HG02870 (cell line): ENCODE measurements around the gene F2RL1.
"Not testable (repeated sequence)": the region's sequence is repeated elsewhere in the genome, so short reads cannot be mapped to it uniquely, and the experiment has no call there.

ENCODE experiments used
- ATAC-seq: cut with Tn5 transposase; IDR thresholded peaks from one replicate; pipeline ENCODE4 v1.9.1; 2021; ENCODE audit warnings: mild to moderate bottlenecking, moderate library complexity; ENCODE audit not compliant: unreplicated experiment

F2RL1 gene

DNA sequence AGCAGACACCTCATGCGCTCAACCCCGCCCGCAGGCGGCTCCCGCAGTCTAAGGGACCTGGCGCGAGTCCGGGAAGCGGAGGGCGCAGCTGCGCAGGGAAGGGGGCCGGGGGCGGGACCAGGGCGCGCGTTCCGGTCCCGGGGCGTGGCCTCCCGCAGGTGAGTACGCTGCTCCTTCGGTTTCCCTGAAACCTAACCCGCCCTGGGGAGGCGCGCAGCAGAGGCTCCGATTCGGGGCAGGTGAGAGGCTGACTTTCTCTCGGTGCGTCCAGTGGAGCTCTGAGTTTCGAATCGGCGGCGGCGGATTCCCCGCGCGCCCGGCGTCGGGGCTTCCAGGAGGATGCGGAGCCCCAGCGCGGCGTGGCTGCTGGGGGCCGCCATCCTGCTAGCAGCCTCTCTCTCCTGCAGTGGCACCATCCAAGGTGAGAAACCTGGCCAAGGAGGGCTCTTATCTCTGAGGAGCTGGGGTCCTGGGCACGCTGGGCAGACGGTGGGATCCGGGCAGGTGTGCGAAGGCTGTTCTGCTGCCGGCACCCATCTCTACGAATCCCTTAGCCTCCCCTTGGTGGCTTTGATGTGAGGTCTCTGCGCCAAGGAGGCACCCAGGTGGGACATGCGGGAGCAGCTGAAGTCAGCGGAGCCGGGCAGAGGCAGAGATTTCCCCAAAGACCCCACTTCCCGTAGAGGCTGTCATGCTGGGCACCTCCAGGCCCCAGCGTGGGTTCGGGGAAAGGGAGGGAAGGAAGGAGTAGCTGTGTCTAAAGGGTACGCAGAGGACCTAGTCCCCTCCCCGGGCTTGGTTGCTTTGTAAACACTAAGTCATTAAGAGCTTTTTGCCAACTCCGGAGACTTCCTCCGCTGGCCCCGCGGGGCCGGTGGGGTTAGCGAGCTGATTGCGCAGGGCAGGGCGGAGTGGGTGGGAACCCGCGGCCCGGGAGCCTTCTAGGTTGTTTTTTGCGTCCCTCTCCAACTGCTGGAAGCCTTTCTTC, at the start of gene F2RL1:
Gene F2RL1 (plus strand): TSS at position 187 of the 988 bp plus-strand sequence. CDS start 153 bp downstream, at position 340.
- ATAC-seq = no peak

DNA sequence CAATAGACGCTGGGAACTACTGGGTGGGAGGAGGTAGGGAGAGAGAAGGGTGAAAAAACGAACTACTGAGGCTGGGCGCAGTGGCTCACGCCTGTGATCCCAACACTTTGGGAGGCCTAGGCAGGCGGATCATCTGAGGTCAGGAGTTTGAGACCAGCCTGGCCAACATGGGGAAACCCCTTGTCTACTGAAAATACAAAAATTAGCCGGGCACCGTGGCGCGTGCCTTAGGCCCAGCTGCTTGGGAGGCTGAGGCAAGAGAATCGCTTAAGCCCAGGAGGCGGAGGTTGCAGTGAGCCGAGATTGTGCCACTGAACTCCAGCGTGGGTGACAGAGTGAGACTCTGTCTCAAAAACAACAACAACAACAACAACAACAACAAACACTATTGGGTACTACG, 47.8 kb upstream of the F2RL1 start:
- ATAC-seq = not testable (repeated sequence)

DNA sequence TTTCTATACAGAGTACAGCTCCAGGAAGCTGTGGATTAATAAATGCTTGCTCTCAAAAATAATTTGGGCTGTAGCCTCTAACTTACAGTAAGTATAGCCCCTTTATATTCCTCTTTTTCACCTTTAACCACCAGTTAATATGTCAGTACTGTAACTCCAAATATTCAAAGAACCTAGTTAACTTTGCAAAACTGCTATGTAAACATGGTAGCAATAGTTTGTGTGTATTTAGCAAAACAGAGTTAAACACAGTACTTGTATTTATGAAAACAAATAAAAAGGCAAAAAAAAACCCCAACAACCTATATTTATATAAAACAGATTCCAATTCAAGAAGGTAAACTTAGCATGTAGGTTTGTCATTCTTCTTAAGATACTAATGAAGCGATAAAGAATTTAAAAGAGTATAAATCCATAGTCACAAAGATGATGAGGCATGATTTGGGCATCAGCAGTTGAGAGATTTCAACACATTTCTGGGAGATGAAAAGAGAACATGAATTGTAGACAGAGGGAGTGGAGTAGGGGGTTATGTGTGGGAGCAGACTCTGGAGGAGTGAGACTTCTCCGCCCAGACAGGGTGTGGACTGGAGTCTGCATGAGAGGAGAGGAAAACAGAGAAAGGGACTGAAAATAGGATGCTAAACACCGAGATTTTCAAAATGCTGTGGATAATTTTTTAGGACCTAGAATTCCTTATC, 47.0 kb upstream of the F2RL1 start:
- ATAC-seq = no peak

- ATAC-seq = no peak
These were observed 42.9 kb upstream of the F2RL1 start for GRCh38 chr5:76775921-76776320.

GRCh38 chr5:76776391-76776790, 42.4 kb upstream of the F2RL1 start:
- ATAC-seq = no peak

DNA sequence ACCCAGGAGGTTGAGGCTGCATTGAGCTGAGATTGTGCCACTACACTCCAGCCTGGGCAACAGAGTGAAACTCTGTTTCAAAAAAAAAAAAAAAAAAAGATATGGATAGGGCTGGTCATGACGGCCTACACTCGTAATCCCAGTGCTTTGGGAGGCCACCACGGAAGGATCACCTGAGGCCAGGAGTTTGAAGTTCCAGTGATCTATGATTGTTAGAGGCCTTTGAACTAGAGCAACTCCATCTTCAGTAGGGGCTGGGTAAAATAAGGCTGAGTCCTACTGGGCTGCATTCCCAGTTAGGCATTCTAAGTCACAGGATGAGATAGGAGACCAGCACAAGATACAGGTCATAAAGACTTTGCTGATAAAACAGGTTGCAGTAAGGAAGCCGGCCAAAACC, 38.2 kb upstream of the F2RL1 start:
- ATAC-seq = not testable (repeated sequence)

DNA sequence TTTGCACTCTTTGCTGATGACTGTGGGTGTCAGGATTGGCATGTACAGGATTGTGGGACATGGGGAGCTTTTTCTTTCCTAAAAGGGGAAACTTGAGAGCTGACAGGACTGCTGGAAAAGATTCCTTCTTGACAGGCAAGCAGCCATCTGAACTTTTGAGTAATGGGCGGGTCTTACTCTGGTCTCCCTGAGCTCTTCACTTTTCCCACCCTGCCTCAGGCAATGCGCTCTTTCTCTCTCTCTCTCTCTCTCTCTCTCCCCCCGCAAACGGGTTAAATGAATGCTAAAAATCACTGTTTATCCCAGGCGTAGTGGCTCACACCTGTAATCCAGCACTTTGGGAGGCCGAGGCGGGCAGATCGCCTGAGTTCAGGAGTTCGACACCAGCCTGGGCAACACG, 37.1 kb upstream of the F2RL1 start:
- no peak for ATAC-seq

DNA sequence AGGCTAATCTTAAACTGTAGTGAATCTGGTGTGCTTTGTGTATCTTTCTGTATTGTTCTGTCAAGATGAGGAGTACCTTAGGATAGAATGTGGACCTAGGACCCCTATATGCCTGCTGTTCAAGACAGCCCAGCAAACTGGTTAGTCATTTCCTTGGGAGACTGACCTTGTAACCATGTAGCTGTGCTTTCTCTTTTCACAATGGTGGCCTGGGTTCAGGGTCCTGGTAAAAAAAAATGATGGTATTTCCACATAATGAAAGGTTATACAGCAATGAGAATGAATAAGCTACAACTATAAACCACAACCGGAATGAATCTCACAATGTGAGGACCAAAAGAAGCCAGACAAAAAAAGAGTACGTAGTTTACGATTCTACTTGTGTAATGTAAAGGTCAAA, 36.4 kb upstream of the F2RL1 start:
- no peak for ATAC-seq

DNA sequence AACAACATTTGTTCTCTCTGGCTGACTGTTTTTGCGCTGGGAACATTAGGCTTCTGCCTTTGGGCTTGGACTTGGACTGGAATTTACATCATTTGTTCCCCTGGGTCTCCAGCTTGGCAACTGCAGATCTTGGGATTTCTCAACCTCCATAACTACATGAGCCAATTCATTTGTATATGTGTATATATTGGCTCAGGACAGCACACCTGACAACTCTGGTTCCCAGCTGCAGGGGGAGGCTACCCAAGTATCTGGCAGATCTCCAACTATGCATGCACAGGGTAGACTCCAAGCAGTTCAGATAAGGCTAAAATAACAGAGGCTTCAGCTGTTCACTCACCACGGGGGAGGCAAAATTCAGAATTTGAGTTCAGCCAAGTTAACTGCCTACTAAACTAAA, 31.6 kb upstream of the F2RL1 start:
- ATAC-seq = no peak

DNA sequence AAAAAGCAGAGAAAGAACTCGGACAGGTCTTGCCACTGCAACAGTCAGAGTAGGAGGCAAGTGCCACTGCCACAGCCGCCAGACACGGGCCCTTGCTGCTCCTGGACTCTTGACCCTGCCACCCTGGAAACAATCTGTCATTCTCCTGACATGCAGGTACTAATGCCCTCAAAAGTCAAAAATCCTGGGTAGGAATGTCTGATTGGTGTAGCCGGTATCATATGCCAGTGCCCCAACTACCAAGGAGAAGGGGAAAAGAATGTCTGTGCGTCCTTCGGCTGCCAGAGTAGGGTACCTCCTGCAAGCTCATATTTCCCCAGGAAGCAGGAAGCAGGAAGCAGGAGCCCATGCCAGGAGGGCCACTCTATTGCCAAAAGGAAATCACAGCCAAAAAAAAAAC, 30.5 kb upstream of the F2RL1 start:
- no peak for ATAC-seq

DNA sequence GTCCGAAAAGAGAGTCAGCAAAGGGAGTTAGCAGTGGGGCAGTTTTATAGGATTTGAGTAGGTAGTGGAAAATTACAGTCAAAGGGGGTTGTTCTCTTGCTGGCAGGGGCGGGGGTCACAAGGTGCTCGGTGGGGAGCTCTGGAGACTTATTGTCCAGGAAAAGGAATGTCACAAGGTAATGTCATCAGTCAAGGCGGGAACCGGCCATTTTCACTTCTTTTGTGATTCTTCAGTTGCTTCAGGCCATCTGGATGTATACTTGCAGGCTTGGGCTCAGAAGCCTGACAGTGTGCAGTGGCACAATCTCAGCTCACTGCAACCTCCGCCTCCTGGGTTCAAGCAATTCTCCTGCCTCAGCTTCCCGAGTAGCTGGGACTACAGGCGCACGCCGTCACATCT, 29.6 kb upstream of the F2RL1 start:
- ATAC-seq = not testable (repeated sequence)

- ATAC-seq = no peak
These were observed 28.7 kb upstream of the F2RL1 start for GRCh38 chr5:76789991-76790581.

DNA sequence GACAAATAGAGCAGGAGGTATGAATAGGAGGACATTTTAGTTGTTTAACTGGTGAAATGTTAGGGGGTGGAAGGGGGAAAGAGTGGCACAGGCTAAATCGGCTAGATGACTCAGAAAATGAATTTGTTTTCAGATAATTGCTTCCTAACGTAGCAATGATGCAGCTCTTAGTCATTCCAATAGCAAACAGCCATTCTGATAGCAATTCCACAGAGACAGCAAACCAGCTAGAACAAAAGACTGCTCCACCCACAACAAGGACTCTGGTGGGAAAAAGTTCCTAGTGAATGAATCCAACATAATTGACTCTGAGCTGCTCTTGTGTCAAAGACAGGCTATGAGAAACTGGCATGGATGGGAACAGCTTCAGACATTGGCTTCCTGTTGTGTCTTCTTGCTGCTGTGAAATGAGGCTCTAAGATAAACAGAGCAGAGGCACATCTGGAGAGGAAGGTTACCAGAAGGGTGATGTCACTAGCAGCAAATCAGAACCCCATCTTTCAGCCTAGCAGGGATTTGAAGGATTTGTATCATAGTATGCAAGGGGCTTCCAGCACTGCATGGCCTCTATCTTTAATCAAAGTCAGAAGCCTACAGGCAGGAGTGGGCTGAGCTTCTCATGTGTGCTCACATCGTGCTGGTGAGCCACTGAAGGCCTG, 28.1 kb upstream of the F2RL1 start:
- no peak for ATAC-seq

- ATAC-seq = no peak
These were observed 27.4 kb upstream of the F2RL1 start for GRCh38 chr5:76791461-76791860.

DNA sequence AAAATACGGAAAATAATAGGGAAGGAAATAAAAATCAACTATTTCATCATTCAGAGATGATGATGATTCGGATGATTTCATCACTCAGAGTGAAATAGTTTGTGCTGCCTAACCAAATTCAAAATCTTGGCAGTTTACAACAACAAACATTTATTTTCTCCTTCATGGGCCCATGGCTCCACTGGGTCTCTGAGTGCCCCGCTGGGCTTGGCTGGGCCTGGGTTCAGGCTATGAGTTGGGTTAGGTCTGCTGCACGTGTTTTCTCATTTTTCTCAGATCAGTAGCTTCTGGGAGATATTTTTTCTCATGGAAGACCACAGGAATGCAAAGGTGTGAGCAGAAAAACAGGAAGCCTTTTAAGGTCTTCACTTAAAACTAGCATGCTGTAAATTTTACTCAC, 24.0 kb upstream of the F2RL1 start:
- no peak for ATAC-seq

DNA sequence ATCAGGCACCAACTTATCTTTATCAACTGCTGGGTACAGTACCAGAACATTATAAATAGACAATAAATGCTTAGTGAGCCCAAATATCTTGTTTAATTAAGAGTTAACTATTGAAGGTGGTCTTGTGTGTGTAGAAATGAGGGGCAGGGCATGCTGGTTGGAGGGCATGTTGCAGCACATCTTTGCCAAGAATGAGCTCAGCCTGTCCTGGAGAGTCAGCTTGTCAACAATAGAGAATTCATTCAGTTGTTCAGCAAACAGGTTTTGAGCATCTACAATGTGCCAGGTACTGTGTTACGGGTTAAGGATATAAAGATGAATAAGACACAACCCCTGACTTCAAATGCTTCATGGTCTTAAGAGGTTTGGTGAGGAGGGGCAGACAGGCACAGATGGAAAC, 19.2 kb upstream of the F2RL1 start:
- no peak for ATAC-seq

DNA sequence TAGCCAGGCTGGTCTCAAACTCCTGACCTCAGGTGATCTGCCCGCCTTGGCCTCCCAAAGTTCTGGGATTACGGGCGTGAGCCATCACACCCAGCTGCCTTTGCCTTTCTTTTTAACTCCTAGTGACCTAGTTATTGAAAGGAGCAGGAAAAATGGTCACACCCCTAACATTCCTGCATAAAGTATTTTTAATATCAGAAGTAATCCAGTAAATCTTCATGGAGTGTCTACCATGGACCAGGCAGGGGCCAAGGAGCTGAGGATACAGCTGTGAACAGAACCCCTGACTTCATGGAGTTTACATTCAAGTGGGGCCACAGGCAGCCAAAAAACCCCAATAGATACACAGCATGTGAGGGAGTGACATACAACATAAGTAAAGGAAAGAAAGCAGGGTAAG, 18.3 kb upstream of the F2RL1 start:
- ATAC-seq = no peak

- no peak for ATAC-seq
These were observed 17.5 kb upstream of the F2RL1 start for GRCh38 chr5:76801159-76801802.

DNA sequence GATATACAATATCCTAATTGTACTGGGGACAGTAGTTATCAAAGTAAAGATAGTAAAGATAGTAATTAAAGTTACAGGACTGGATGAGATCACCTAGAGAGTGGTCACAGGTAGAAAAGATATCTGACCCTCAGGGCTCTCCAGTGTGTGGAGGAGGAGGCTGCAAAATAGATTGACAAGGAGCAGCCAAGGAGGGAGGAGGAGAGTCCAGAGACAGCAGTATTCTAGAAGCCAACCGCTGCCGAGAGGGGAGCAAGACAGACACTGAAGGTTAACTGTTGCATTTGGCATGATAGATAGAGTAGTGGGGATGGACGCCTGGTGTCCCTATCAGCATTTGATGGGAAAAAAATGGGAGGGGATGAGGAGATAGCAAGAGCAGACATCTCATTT, 17.0 kb upstream of the F2RL1 start:
- ATAC-seq = no peak

GRCh38 chr5:76804266-76804665, 14.6 kb upstream of the F2RL1 start:
- ATAC-seq = no peak
